Neural progenitor cell (in vitro differentiated cells): Measurements from ENCODE around the gene TOB1. TPM values are rescaled to one million over a fixed set of nuclear protein-coding genes. Genes with fewer than 3 reads are reported as not detected.

Experiments used
- DNase-seq: peaks from one replicate; pipeline ENCODE4 v3.0.0-alpha.2; 2016; ENCODE audit warnings: low spot score
- H2AFZ ChIP-seq: fragments of 200-600 bp; sonication (generic); replicated peaks from 2 replicates; pipeline ENCODE4 v1.6.1; 2016; ENCODE audit warnings: antibody characterized with exemption
- H3F3A ChIP-seq: fragments of 200-600 bp; sonication (generic); 2 replicates; pipeline ENCODE4 v1.6.1; 2016; ENCODE audit warnings: antibody characterized with exemption, low read depth
- H3K27ac ChIP-seq: fragments of 200-600 bp; sonication (generic); 2 replicates; pipeline ENCODE4 v1.5.1; 2016; ENCODE audit warnings: mild to moderate bottlenecking
- H3K27me3 ChIP-seq: fragments of 200-600 bp; sonication (generic); 2 replicates; pipeline ENCODE4 v1.6.1; 2016; ENCODE audit warnings: mild to moderate bottlenecking, moderate library complexity
- H3K36me3 ChIP-seq: fragments of 200-600 bp; sonication (generic); 2 replicates; pipeline ENCODE4 v1.5.1; 2016
- H3K4me1 ChIP-seq: fragments of 200-600 bp; sonication (generic); 2 replicates; pipeline ENCODE4 v1.6.1; 2016; ENCODE audit warnings: mixed run types
- H3K4me2 ChIP-seq: fragments of 200-600 bp; sonication (generic); 2 replicates; pipeline ENCODE4 v1.6.1; 2016
- H3K4me3 ChIP-seq: fragments of 200-600 bp; sonication (generic); 2 replicates; pipeline ENCODE4 v1.5.1; 2016
- H3K79me2 ChIP-seq: fragments of 200-600 bp; sonication (generic); 2 replicates; pipeline ENCODE4 v1.6.1; 2016; ENCODE audit warnings: low read depth
- H3K9ac ChIP-seq: fragments of 200-600 bp; sonication (generic); 2 replicates; pipeline ENCODE4 v1.6.1; 2016
- H3K9me3 ChIP-seq: fragments of 200-600 bp; sonication (generic); 2 replicates; pipeline ENCODE4 v1.5.1; 2016; ENCODE audit warnings: low read depth
- H4K20me1 ChIP-seq: fragments of 200-600 bp; sonication (generic); 2 replicates; pipeline ENCODE4 v1.6.1; 2016; ENCODE audit warnings: low read depth
- H3K27ac Mint-ChIP-seq: 3 replicates; pipeline ENCODE4 v1.8.0; 2021; ENCODE audit warnings: mixed read lengths
- H3K27me3 Mint-ChIP-seq: 2 replicates; pipeline ENCODE4 v1.8.0; 2022; ENCODE audit warnings: low read depth, mild to moderate bottlenecking, inconsistent platforms, moderate library complexity, mixed read lengths; ENCODE audit not compliant: insufficient read depth
- H3K36me3 Mint-ChIP-seq: 3 replicates; pipeline ENCODE4 v1.8.0; 2021; ENCODE audit warnings: mixed read lengths
- H3K4me1 Mint-ChIP-seq: 3 replicates; pipeline ENCODE4 v1.8.0; 2021; ENCODE audit warnings: mixed read lengths
- H3K4me3 Mint-ChIP-seq: 3 replicates; pipeline ENCODE4 v1.8.0; 2021; ENCODE audit warnings: mild to moderate bottlenecking, moderate library complexity, mixed read lengths
- H3K9me3 Mint-ChIP-seq: 3 replicates; pipeline ENCODE4 v1.8.0; 2020; ENCODE audit warnings: mixed read lengths
- EZH2 ChIP-seq: fragments of 200-600 bp; sonication (generic); IDR thresholded peaks from 2 replicates; pipeline ENCODE4 v1.6.1; 2017; ENCODE audit warnings: antibody characterized with exemption, mild to moderate bottlenecking, moderate library complexity
- EZH2phosphoT487 ChIP-seq: fragments of 200-600 bp; sonication (generic); IDR thresholded peaks from 2 replicates; pipeline ENCODE4 v1.6.1; 2017; ENCODE audit warnings: antibody characterized with exemption
- total RNA-seq: library from RNA; depleted of rRNA; stranded (reverse); fragments of >200 nt; gene quantifications from 2 replicates; pipeline ENCODE4 v1.2.3, GENCODE V29; 2015; ENCODE audit warnings: low replicate concordance
- TF ChIP-seq, protein P1 (sequence below): fragments of 200-600 bp; sonication (generic); IDR thresholded peaks from 2 replicates; pipeline ENCODE4 v1.5.1; 2017; ENCODE audit warnings: antibody characterized with exemption, mild to moderate bottlenecking

Gene TOB1
- total RNA-seq, 1 donor from 2014 or later: 18.2 TPM

DNA sequence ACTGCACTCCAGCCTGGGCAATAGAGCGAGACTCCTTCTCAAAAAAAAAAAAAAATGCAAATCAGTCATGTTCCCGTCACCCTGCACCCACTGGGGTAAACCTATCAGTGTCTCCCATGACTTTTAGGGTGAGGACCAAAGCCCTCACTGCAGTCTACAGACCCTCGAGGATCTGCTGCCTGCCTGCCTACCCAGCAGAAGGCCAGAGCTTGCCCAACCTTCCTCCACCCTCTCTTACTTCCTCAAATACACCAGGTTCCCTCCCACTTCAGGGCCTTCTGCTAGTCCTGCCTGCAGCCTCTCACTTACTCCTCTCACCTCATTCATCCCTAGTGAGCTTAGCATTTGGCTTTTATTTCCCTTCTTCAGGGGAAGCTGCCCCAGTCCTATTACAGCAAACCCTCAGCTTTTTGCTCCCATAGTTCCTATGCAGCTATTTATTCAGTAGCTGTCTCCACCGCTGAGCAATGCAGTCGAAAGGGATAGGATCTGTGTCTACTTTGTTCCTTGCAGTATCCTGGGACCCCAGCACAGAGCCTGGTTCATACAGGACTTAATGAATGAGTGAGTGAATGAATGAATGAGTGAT is 17.8 kb upstream of the TOB1 start:
- Histone ChIP-seq H3K27ac (no peak overlapping the region), H3K9me3 (no peaks in the 10 kb centered on the region), H4K20me1 (no peaks in the 10 kb centered on the region), H3F3A (peaks cover 15% of the 10 kb centered on the region), H3K9ac (no peak overlapping the region), H3K36me3 (no peaks in the 10 kb centered on the region), H3K4me1 (peaks cover 20% of the 10 kb centered on the region), H3K79me2 (no peaks in the 10 kb centered on the region), H3K27me3 (no peaks in the 10 kb centered on the region), H2AFZ (peak overlapping the region; percentile 34), H3K4me3 (no peak overlapping the region), H3K4me2 (no peak overlapping the region)
- H3K4me3 Mint-ChIP-seq: no peak overlapping the region
- peaks cover 5% of the 10 kb centered on the region for H3K27me3 Mint-ChIP-seq
- peaks cover 24% of the 10 kb centered on the region for H3K4me1 Mint-ChIP-seq
- TF ChIP-seq EZH2: no peak
- no peak for TF ChIP-seq EZH2phosphoT487
- TF ChIP-seq, protein P1, sequence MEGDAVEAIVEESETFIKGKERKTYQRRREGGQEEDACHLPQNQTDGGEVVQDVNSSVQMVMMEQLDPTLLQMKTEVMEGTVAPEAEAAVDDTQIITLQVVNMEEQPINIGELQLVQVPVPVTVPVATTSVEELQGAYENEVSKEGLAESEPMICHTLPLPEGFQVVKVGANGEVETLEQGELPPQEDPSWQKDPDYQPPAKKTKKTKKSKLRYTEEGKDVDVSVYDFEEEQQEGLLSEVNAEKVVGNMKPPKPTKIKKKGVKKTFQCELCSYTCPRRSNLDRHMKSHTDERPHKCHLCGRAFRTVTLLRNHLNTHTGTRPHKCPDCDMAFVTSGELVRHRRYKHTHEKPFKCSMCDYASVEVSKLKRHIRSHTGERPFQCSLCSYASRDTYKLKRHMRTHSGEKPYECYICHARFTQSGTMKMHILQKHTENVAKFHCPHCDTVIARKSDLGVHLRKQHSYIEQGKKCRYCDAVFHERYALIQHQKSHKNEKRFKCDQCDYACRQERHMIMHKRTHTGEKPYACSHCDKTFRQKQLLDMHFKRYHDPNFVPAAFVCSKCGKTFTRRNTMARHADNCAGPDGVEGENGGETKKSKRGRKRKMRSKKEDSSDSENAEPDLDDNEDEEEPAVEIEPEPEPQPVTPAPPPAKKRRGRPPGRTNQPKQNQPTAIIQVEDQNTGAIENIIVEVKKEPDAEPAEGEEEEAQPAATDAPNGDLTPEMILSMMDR: no peak
- H3K36me3 Mint-ChIP-seq: peaks cover 1% of the 10 kb centered on the region
- peaks cover 4% of the 10 kb centered on the region for H3K9me3 Mint-ChIP-seq
- H3K27ac Mint-ChIP-seq: no peak overlapping the region
- no peak for DNase-seq

DNA sequence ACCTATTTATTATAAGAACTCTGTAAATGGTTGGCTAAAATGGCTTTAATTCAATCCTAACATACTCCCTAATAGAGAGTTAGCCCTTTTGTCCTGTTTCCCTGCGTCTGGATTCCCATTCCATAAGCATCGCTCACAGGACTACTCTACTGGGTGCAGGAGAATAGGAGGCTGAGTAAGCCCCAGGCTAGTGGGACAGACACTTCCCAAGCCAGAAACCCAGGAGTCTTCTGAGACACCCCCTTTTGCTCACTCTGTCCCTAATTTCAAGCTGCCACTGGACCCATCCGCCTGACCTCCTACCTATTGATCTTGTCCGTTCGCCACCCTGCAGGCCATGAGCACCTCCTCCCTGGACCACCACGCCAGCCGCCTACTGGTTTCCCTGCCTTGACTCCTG is 16.7 kb upstream of the TOB1 start:
- Histone ChIP-seq H3K4me3 (no peak overlapping the region), H3K4me1 (peaks cover 15% of the 10 kb centered on the region), H3K27me3 (no peaks in the 10 kb centered on the region), H3K9ac (no peak overlapping the region), H2AFZ (no peak overlapping the region), H3K9me3 (no peaks in the 10 kb centered on the region), H3K79me2 (no peaks in the 10 kb centered on the region), H3K36me3 (no peaks in the 10 kb centered on the region), H3F3A (peaks cover 19% of the 10 kb centered on the region), H3K27ac (no peak overlapping the region), H4K20me1 (no peaks in the 10 kb centered on the region), H3K4me2 (no peak overlapping the region)
- peaks cover 6% of the 10 kb centered on the region for H3K9me3 Mint-ChIP-seq
- H3K4me1 Mint-ChIP-seq: peaks cover 22% of the 10 kb centered on the region
- no peak overlapping the region for H3K27ac Mint-ChIP-seq
- no peak overlapping the region for H3K4me3 Mint-ChIP-seq
- H3K27me3 Mint-ChIP-seq: peaks cover 5% of the 10 kb centered on the region
- TF ChIP-seq, protein P1: no peak
- no peak for TF ChIP-seq EZH2
- TF ChIP-seq EZH2phosphoT487: no peak
- DNase-seq: no peak
- H3K36me3 Mint-ChIP-seq: peaks cover 2% of the 10 kb centered on the region

DNA sequence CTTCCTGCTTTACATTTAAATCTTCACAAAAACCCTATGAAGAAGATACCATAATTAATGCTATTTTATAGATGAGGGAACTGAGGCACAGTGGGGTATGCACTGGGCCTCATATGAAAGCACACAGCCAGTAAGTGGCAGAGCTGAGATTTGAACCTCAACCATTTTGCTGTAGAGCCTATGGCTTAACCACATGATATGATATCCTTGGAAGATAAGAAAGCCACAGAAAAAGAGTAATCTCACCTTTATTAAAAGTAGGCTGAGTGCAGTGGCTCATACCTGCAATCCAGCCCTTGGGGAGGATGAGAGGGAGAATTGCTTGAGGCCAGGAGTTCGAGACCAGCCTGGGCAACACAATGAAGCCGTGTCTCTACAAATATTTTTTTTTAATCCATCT is 15.0 kb upstream of the TOB1 start:
- H3K79me2 ChIP-seq: no peaks in the 10 kb centered on the region
- peaks cover 7% of the 10 kb centered on the region for H3K4me1 Mint-ChIP-seq
- TF ChIP-seq, protein P1: no peak
- TF ChIP-seq EZH2 (no peak), EZH2phosphoT487 (no peak)
- H3K27me3 ChIP-seq: no peaks in the 10 kb centered on the region
- DNase-seq: no peak
- no peak overlapping the region for H3K4me2 ChIP-seq
- H3K36me3 Mint-ChIP-seq: peaks cover 2% of the 10 kb centered on the region
- peaks cover 6% of the 10 kb centered on the region for H3K9me3 Mint-ChIP-seq
- no peaks in the 10 kb centered on the region for H3K36me3 ChIP-seq
- H3K27me3 Mint-ChIP-seq: peaks cover 3% of the 10 kb centered on the region
- no peak overlapping the region for H3K27ac ChIP-seq
- no peaks in the 10 kb centered on the region for H4K20me1 ChIP-seq
- no peaks in the 10 kb centered on the region for H3K9me3 ChIP-seq
- no peak overlapping the region for H3K4me3 Mint-ChIP-seq
- H3K4me1 ChIP-seq: peaks cover 4% of the 10 kb centered on the region
- H3K9ac ChIP-seq: no peak overlapping the region
- H3K27ac Mint-ChIP-seq: no peak overlapping the region
- H3F3A ChIP-seq: peaks cover 14% of the 10 kb centered on the region
- H3K4me3 ChIP-seq: no peak overlapping the region
- no peak overlapping the region for H2AFZ ChIP-seq
